DMS114 treated with DMSO at 0.1 percent for 48 hours (cell line): Measurements from ENCODE around the gene CMTM5.

Source experiments
- DNase-seq: peaks from one replicate; lab custom pipeline; 2025; ENCODE audit not compliant: unreplicated experiment; lab: John Stamatoyannopoulos, UW

The CMTM5 gene

GRCh38 chr14:23358042-23358441 is 18.8 kb upstream of the CMTM5 start:
- DNase-seq: no peak

- DNase-seq: no peak
Measured at GRCh38 chr14:23358553-23359166, 18.2 kb upstream of the CMTM5 start.

- no peak for DNase-seq
Measured at GRCh38 chr14:23359167-23359626, 17.6 kb upstream of the CMTM5 start.

DNA sequence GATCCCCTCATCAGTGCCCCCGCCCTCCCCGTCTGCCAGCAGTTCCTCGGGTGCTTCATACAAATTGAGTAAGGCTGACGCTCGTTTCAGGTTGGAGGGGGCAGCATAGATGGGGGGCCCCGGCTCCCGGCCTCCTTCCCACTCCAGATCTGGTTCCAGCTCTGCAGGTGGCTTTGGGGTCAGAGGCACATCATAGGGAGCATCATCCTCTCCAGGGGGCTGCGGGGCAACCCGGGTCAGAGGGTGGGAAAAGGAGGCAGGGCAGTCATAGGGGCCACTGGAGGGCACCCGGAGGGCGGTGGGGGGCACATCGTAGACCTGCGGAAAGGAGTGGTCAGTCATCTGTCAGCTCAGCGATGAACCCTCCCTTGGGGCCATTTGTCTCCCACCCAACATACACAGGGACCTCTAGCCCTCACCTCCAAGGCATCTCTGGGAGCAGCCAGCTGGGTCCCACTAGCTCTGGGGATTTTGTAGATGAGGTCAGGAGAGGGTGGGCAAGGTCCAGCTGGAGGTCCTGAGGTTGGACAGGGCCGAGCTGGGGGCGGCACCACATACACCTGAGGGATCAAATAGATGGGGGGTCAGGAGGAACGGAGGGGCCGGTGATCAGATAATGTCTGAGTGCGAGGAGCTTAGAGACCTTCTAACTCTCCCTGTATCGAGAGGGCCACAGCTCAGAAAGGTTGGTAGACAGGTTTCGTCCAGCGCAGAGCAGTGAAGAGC is 17.0 kb upstream of the CMTM5 start:
- DNase-seq: no peak

- DNase-seq: no peak
Measured at GRCh38 chr14:23360496-23360895, 16.4 kb upstream of the CMTM5 start.

DNA sequence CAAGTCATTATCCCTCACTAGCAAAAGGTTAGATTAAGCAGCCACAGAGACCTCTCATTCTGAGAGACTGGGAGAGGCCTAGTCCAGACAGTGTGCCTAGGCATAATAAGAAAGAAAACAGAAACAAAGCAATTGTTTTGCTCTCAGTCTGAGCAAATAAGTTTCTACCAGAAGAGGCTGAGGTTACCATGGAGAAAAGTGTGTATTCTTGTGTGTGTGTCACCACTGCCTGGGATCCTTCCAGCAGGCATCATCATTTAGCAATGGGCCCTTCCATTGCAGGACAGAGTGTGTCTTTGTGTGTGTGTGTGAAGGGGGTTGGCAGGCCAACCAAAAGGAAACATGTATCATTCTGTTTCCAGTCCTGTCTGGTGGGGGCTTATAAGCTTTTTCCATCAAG is 15.5 kb upstream of the CMTM5 start:
- no peak for DNase-seq

DNA sequence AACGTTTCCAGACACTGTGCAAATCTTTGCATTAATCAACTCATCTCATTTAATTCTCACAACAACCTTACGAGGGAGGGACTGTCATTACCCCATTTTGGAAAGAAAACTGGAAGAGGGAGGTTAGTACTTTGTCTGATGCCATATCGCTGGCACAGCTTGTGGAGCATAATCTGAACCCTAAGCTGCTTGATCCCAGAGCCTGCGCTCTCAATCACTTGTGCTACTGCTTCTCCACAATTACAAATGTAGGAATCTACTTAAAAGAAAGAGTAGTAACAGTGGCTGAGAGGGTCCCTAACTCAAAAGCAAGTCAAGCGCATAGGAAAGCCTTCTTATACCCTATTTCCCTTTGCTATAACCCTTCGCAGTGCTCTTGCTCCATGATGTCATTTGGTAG is 15.1 kb upstream of the CMTM5 start:
- no peak for DNase-seq

DNA sequence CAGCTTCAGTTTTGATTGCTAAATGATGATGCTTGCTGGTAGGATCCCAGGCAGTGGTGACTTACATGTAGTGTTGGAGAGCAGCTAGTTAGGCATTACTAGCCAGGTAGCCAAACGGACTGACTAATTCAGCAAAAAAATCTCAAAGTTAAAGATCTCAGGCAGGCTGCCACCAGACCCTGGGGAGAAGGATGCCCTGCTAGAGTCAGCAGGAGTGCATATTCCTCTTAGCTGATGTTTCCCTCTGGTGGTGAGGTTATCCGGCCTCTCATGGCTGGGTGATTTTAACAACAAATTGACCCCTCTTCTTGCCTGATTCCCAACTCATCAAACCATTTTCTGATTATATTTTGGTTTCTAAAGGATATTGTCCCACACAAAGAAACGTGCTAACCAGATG is 14.6 kb upstream of the CMTM5 start:
- no peak for DNase-seq

DNA sequence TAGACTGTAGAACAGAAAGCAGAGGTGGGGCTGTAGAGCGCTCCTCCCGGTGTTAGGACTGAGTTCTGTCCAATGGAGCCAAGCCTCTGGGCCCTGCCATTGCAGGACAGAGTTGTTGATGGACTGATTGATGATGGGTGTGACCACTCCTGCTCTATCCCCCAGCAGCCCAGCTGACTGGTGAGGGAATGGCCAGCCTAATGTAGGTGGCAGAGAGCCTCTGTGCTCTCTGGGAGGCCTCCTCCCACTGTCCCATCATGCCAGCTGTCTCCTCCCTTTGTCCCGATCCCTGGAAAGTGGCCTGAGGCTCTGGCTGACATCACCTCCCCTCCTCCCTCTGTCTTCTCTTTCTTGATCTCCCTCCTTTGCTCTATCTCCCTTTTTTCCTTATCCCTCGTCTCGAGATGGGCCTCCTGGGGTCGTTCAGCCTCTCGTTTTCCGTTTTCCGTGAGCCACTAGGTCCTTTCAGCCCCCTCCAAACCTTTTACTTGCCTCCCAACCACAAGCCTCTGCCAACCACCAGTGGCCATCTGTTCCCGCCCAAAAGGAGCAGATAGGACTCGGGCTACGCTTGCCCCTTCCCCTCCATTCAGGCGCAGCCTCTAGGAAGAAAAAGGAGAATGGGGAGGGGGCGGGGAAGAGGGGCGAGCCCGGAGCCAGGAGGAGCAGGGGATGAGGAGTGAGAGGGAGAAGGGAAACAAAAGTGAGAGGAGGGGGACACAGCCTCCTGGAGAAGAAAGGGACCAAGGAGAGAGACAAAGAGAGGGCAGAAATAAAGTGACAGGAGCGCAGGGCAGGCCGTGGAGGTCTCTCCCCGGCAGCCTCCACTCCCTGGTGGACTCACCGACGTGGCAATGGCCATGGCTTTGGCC is 12.4 kb upstream of the CMTM5 start:
- no peak for DNase-seq

- no peak for DNase-seq
Measured at GRCh38 chr14:23365036-23365731, 11.7 kb upstream of the CMTM5 start, which contains the start of gene EFS. EFS (minus strand) TSS chr14:23365172; CDS start chr14:23365025, 147 bp downstream.

DNA sequence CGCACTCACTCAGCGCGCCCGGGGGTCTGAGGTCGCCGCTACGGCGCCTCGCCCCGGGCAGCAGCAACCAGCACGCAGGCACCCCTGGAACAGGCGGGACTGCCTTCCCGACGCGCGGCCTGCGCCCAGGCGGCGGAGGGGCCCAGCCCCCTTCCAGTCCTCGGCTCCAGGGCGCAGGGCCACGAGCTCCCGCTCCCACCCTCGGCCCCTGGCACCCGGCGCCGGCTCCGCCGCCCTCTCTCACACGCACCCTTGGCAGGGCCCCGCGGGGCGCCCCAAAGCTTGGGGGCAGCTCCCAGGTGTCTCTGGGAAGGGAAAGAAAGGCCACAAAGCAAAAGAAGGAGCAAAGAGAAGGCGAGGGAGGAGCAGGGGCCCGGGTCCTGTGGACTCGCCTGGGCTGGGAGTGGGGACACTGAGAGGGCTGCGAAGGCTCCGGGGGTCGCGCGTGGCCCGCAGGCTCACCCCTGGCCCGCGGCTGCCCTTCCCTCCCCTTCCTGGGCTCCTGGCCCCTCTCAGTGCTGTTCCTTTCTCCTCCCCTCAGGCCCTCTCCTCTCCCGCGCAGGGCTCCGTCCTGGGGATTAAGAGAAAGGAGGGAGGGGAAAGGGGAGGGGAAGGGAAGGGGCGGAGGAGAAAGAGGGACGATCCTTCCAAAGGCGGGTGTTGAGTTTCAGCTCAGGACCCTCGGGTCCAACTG is 11.0 kb upstream of the CMTM5 start:
- no peak for DNase-seq

DNA sequence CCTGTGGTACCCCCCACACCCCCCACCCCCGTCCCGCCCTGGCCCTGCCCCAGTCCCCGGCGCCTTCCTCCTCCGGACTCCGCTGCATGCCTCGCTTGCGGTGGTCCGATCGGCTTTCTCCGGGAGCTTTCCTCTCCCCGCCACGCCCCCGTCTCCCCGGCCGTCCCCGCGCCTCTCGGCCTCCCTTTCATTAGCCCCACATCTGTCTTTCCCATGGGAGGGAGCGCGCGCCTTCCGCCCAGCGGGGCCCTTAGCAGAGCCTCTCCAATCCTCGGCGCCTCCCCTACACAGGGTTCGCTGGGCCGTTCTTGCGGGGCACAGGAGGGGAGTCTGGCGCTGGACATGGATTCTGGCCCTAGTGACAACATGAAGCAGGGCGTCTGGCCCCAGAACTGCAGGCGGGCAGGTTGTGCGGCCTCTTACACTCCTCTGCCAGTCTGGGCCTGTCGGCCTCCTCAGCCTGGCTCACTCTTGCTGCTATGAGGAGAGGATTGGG is 10.4 kb upstream of the CMTM5 start:
- DNase-seq: no peak

DNA sequence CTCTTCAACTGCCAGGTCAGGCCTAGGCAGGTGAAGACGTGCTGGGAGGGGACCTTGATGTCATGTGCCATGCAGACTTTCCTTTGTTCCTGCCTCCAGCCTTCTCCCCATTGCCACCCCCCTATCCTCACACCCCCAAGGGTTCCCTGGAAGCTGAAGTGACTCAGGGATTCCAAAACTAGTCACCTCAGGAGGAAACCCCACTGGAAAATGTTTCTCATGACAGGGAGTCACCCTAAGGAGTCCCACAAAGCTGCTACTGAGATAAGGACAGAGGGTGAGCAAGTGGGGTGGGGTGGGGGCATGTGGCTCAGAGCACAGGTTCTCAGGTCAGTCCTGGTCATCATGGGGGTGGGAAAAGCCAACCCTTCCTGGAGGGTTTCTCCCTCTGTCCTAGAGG is 6.6 kb upstream of the CMTM5 start:
- DNase-seq: no peak

DNA sequence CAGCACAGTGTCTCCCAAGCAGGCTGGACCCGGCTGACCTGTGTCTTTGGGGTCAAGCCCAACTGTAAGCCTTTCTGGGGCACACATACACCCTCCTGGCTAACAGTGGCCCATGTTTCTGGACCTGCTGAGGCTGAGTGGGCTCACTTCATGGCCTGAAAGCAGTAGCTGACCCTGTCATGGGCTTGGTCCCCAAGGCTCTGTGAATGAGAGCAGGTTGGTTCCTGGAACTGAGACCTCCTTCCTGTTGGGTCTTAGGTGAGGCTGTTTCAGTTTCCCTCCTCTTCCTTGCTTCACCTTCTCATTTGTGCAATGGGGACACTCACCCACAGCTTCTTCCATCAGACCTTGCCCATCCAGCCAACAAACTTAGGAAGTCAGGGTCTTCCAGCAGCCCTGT is 5.0 kb upstream of the CMTM5 start:
- no peak for DNase-seq

DNA sequence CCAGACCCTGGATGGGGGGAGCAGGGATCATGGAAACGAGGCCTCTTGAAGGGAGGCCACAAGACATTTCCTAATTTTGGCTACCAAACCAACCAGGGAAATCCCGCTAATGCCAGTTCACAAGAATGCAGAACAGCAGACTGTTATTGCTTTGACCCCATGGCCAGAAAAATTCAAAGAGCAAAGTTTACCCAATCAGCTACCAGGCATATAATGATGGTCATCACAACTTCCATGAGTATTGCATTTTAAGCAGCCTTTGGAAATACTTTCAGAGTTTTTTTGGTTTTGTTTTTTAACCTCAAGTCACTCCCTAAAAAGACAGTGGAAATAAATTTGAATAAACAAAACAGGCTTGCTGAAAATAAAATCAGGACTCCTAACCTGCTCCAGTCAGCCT is 4.3 kb upstream of the CMTM5 start, which contains the start of gene IL25:
TSS of gene IL25 (plus strand) at position 301 of the 400 bp plus-strand sequence.
- no peak for DNase-seq

DNA sequence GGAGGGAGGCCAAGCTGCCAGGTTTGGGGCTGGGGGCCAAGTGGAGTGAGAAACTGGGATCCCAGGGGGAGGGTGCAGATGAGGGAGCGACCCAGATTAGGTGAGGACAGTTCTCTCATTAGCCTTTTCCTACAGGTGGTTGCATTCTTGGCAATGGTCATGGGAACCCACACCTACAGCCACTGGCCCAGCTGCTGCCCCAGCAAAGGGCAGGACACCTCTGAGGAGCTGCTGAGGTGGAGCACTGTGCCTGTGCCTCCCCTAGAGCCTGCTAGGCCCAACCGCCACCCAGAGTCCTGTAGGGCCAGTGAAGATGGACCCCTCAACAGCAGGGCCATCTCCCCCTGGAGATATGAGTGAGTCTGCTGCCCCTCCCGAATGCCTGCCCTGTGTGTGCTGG is 3.8 kb upstream of the CMTM5 start:
- no peak for DNase-seq

- DNase-seq: no peak
Measured at GRCh38 chr14:23375527-23376251, 1.2 kb upstream of the CMTM5 start.

DNA sequence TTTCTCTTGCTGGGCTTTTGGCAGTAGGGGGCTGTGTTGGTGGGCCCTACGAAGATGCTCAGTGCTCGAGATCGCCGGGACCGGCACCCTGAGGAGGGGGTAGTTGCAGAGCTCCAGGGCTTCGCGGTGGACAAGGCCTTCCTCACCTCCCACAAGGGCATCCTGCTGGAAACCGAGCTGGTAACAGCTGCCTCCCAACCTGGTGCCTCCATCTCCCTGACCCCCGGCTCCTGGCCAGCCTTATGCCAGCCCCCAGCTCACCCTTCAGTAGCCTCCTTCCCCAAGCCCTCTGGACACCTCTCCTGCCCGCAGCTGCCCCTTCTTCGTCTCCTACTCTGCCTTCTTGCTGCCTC is 328 bp downstream of the CMTM5 start:
- DNase-seq: no peak
